ENCODE measurements around the gene TCEANC2.
A peak's percentile ranks its signal among the peaks of the same experiment; 100 is the strongest.
"Not testable (repeated sequence)": the region's sequence is repeated elsewhere in the genome, so short reads cannot be mapped to it uniquely, and the experiment has no call there.

TCEANC2 gene

GRCh38 chr1:54028306-54029251 lies 24.8 kb upstream of the TCEANC2 start:
- peak; percentile 17 for DNase-seq

DNA sequence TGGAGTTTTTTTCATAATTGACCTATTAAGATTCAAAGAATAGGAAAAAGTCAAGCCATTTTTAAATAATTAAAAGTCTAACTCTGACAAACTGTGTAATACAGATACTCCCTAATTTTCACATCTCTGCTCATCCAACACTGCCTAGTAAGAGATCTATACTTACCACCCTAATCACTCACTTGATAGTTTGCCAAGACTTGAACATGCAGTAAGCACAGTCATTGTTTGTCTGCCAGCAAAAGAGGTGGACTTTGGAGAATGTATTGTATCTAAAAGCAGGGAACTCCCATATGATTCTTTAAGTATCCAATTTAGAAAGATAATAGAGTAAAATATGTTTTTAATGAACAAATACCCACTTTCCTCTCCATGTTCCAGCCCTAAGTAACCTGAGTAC lies 15.9 kb upstream of the TCEANC2 start:
- no peak for DNase-seq

DNA sequence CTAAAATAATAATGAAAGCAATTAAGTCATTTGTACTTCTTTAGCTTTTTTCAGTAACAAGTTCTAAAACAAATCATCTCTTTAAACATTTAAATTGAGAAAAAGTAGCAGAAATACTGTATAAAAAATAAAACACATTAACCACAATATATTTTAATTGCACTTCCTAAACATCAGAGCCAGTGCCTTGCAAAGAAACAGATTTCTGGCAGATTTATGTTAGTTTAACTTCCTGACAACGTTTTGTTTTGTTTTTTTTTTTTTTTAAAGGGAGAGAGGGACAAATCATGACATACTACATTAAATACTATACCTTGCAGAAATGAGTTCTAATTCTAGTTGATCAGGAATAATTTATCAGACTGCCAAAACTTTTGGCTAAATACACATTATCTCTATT lies 11.6 kb upstream of the TCEANC2 start:
- DNase-seq = no peak

DNA sequence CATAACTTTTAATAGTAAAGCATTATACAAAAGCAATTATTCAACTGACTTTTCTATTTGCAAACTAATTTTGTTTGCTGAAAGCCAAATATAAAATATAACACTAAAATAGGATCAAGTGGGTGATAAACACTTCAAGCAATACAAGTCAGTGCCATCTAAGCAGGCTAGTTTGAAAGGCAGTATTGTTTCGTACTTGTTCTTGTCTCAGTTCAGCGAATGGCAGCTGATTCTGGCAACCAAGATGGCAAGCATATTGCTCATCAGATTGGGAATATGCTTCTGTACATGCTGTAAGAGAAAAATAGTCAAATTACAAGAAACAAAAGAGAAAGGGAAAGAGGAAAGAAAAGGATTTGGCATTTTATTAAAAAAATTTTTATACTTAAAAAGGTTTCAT lies 7.9 kb upstream of the TCEANC2 start:
- DNase-seq = no peak

DNA sequence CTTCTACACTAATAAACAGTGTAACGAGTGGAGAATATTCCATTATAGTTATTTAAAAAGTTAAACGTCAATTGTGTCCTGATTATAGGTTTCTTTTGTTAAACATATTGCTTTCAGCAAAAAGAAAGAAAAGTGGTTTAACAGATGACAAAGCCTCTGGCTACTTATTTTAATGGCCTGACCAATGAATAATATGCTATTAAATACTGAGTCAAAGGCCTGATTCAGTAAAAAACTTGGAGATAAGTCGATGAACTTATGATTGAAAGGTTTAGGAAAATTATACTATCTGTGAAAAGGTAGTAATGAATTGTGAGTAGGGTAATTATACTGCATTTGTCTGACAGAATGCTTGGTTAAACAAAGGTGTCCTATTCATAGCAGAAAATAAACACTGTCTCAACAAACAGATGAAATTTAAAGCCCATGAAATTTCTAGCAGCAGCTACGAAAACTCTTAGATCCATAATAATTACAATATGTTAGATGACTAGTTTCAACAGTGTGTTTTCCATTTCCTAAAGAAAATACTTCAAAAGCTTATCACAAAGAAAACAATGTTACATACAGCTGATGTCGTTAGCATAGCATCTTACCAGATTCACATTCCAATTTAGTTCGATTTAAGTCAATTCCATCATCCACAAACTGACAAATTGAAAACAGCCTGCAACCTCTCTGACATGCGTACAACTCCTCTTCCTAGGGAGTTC lies 6.6 kb upstream of the TCEANC2 start:
- DNase-seq = no peak

- no peak for DNase-seq
Measured at GRCh38 chr1:54047384-54048305, 5.8 kb upstream of the TCEANC2 start.

DNA sequence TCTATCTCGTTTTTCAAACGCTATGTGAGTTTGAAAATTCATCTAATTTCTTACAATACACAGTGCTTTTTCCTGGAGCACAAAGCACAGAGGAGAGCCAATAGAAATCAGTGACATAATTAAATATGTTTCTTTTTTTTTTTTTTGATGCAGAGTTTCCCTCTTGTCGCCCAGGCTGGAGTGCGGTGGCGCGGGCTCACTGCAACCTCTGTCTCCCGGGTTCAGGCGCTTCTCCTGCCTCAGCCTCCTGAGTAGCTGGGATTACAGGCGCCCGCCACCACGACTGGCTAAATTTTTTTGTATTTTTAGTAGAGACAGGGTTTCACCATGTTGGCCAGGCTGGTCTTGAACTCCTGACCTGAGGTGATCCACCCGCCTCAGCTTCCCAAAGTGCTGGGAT lies 3.0 kb upstream of the TCEANC2 start:
- DNase-seq = not testable (repeated sequence)

DNA sequence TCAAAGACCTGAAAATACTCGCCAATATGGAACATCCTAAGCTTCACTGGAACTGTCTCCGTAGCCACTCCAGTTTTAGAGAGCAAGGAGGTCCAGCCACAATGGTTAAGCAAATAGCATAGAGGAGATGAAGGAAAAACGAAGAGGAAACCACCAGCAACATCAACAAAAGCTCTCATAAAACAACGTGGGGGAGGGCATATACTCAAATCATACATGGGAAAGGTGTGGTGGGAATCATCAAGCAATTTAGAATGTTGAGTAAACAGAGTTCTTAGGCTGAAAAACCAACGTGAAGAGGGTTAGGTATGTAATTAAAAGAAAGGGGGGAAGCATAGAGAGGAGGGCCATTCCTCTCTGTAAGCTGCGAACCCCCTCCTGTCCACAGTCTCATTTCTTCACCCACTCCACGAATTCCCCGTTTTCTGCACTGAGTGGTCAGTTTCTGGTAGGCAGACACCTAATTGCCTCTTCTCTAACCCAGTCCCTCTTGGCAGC lies 1.4 kb upstream of the TCEANC2 start:
- no peak for DNase-seq

- no peak for DNase-seq
Measured at GRCh38 chr1:54052431-54052933, 926 bp upstream of the TCEANC2 start.

GRCh38 chr1:54053745-54054437 lies 483 bp downstream of the TCEANC2 start:
- no peak for DNase-seq

- DNase-seq = no peak
Measured at GRCh38 chr1:54054438-54054749, 986 bp downstream of the TCEANC2 start.

DNA sequence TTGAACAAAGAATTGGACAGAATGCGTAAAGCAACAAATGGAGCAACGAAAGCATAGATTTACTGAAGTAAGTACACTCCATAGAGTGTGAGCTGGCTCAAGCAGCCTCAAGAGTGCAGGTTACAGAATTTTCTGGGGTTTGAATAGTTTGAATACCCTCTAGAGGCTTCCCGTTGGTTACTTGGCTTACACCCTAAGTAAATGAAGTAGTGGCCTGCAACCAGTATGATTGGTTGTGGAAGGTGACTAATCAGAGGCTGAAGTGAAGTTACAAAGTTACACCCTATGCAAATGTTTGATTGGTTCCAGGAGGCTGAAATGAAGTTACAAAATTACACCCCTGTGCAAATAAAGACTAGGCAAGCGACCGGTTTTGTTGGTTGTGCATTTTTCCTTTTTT lies 10.9 kb downstream of the TCEANC2 start:
- no peak for DNase-seq

DNA sequence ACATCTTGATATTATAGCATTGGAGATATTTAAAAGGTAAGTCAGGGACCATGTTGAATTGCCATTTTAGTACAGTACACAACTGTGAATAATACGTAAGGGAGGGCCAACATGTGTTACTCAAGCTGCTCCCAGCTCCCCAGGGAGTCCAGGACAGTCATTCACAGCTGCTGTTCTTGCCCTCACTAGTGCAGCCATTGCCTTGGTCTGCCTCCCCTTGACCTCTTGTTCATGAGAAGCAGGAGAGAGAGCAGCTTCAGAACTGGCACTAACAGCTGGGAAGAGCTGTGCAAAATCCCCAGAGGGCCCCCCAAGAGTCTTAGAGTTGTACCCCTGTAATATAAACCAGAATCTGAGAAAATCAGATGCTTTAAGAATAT lies 16.4 kb downstream of the TCEANC2 start:
- DNase-seq = no peak

- DNase-seq = no peak
Measured at GRCh38 chr1:54070171-54070837, 16.9 kb downstream of the TCEANC2 start.

GRCh38 chr1:54077359-54077758 lies 24.0 kb downstream of the TCEANC2 start:
- DNase-seq = no peak

GRCh38 chr1:54080598-54081049 lies 27.2 kb downstream of the TCEANC2 start:
- no peak for DNase-seq

GRCh38 chr1:54081306-54082270 lies 28.2 kb downstream of the TCEANC2 start:
- DNase-seq = peak; percentile 77

DNA sequence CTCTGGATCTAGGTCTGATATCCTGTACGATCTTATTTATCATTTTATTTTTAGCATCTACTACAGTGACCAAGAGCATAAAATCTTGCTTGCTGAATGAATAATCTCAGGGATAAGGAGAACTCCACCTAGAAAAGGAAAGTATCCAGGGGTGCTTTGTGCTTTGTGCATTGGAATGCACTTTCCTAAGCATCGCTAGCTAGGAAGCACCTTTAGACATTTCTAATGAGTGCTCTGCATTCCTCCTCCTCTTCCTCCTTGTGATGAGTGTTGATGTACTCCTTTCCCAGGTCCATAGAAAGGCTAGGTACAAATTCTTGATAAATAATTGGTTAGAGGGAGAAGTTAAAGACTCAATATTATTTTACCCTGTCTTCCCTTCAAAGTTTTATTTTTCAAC lies 31.4 kb downstream of the TCEANC2 start:
- no peak for DNase-seq

DNA sequence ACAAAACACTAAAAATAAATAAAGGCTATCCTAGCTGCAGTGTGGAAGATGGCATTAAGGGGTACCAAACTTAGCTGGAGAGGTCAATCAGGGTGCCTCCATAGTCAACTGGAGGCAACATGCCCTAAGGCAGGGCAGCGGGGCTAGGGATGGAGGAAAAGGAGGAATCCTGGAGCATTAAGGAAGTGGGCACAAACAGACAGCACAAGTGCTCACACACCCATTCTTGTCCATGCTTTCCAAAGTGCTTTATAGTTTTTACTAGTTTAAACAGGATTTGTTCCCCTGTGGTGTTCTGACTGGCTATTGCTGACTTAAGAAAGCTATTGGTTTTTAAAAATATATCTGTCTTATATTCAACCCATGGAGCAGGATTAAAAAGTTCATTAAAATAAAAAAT lies 33.3 kb downstream of the TCEANC2 start:
- no peak for DNase-seq

DNA sequence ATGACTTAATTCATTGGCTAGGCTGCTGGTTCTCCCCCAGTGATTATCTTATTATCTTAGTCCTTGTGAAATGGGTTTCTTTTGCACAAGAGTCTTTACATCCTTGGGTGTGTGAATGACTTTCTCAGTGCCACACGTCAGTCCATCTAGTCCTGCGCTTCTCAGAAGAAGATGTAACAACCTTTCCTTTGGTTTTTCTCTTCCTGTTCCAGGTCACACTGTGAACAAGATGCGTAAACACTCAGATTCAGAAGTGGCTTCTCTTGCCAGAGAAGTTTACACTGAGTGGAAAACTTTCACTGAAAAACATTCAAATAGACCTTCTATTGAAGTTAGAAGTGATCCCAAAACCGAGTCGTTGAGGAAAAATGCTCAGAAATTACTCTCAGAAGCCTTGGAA lies 35.0 kb downstream of the TCEANC2 start:
- DNase-seq = no peak

Measured in activated CD8-positive, alpha-beta memory T cell treated with anti-CD3 and anti-CD28 coated beads for 24 hours (primary cell).